SK-N-SH (cell line): ENCODE data around the gene TMEM209.

Source experiments
- CHD2 ChIP-seq: fragments of 150-350 bp; IDR thresholded peaks from 2 replicates; pipeline ENCODE4 v1.6.1; 2018; ENCODE audit warnings: low read length; ENCODE audit not compliant: partially characterized antibody
- CTCF ChIP-seq: fragments of 200-600 bp; sonication (generic); IDR thresholded peaks from 2 replicates; pipeline ENCODE4 v1.6.1; 2017; ENCODE audit warnings: antibody characterized with exemption, mild to moderate bottlenecking, moderate library complexity
- GABPA ChIP-seq: IDR thresholded peaks from 2 replicates; pipeline ENCODE4 v1.4.0; 2012; ENCODE audit warnings: low read depth, mild to moderate bottlenecking
- MAX ChIP-seq: IDR thresholded peaks from 2 replicates; pipeline ENCODE4 v1.4.0; 2012; ENCODE audit warnings: low read depth
- NFIC ChIP-seq: IDR thresholded peaks from 2 replicates; pipeline ENCODE4 v1.4.0; 2012; ENCODE audit warnings: borderline replicate concordance
- NRF1 ChIP-seq: IDR thresholded peaks from 2 replicates; pipeline ENCODE4 v1.6.1; 2012; ENCODE audit warnings: low read depth, mild to moderate bottlenecking, low read length
- POLR2AphosphoS5 ChIP-seq: IDR thresholded peaks from 2 replicates; pipeline ENCODE4 v1.6.1; 2012; ENCODE audit warnings: low read depth, low read length
- RAD21 ChIP-seq: IDR thresholded peaks from 2 replicates; pipeline ENCODE4 v1.6.1; 2012; ENCODE audit warnings: mild to moderate bottlenecking, low read length
- REST ChIP-seq: IDR thresholded peaks from 2 replicates; pipeline ENCODE4 v1.6.1; 2012; ENCODE audit warnings: mild to moderate bottlenecking, low read depth, low read length, moderate library complexity
- TCF12 ChIP-seq: IDR thresholded peaks from 2 replicates; pipeline ENCODE4 v1.4.0; 2012
- USF2 ChIP-seq: fragments of 150-350 bp; IDR thresholded peaks from 2 replicates; pipeline ENCODE4 v1.6.1; 2017; ENCODE audit warnings: antibody characterized with exemption, low read length, low read depth, borderline replicate concordance
- ZBTB33 ChIP-seq: IDR thresholded peaks from 2 replicates; pipeline ENCODE4 v1.4.0; 2012; ENCODE audit warnings: low read depth, borderline replicate concordance

GRCh38 chr7:130157700-130158099 lies 47.5 kb downstream of the TMEM209 start:
- TF ChIP-seq CTCF (no peak), NRF1 (no peak), CHD2 (no peak), TCF12 (no peak), USF2 (no peak), POLR2AphosphoS5 (no peak), GABPA (no peak), RAD21 (no peak), MAX (no peak), REST (no peak), ZBTB33 (no peak), NFIC (no peak)
